ENCODE data around the gene SPATA22. TPM values are rescaled to one million over a fixed set of nuclear protein-coding genes. Genes with fewer than 3 reads are reported as not detected.
"Not testable (repeated sequence)": the region's sequence is repeated elsewhere in the genome, so short reads cannot be mapped to it uniquely, and the experiment has no call there.

SPATA22 gene
- total RNA-seq, 2 donors from 2014 or later, result not detected

DNA sequence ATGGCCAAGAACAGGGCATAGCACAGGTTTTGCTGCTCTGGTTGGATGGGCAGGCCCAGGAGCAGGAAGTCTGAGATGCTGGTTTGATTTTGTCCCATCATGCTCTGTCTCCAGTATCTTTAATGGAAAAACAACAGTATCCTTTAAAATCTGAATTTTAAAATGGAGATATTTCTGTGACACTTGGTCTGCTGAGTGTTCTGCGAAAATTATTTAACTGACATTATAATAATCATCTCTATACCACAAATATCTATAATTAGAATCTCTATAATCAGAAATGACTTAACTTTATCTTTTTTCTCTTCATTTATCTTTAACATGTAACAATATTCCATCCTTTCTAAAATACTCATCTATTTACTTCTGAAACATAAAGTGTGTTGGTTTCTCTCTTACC is 73.3 kb downstream of the SPATA22 start, which contains the start of gene OR1E1:
Gene OR1E1, minus strand, starts transcription at position 101 of the 400 bp plus-strand sequence. Its CDS starts 0 bp downstream, at position 101.
- H3K4me3 Mint-ChIP-seq, result no peak within 1 kb of the TSS
- no peaks in the 10 kb centered on the region for H3K4me1 Mint-ChIP-seq
- no peak within 1 kb of the TSS for H3K27ac ChIP-seq (ENCODE audit: low read depth, low read length)
- H3K9ac ChIP-seq (ENCODE audit: extremely low read depth, low read length, poor library complexity, severe bottlenecking), result no peak within 1 kb of the TSS
- H3K36me3 ChIP-seq (ENCODE audit: control insufficient read depth, insufficient read depth, low read length), result no peaks in the 10 kb centered on the region
- H3K27me3 Mint-ChIP-seq (ENCODE audit: insufficient read depth), result no peaks in the 10 kb centered on the region
- no peak within 1 kb of the TSS for H3K27ac Mint-ChIP-seq
- H3K4me3 ChIP-seq (ENCODE audit: low read length), result no peak within 1 kb of the TSS
- H3K9me3 ChIP-seq (ENCODE audit: control insufficient read depth, low read length), result peaks cover 15% of the 10 kb centered on the region
- H3K4me1 ChIP-seq (ENCODE audit: control insufficient read depth, insufficient read depth, low read length), result no peaks in the 10 kb centered on the region
- TF ChIP-seq CTCF (conservative IDR thresholded peaks at IDR 0.05), result no peak
- no peak for DNase-seq
- H3K27me3 ChIP-seq (ENCODE audit: control insufficient read depth, insufficient read depth, low read length, poor library complexity, severe bottlenecking), result no peaks in the 10 kb centered on the region
- no peaks in the 10 kb centered on the region for H3K36me3 Mint-ChIP-seq (ENCODE audit: low read depth)
- 40 to 63% methylated on average over 1 of the region's 1 CpG for whole genome bisulfite sequencing, 2 experiments (ENCODE audit: insufficient coverage in 1 of 2, insufficient read length in 1 of 2)
- H3K9me3 Mint-ChIP-seq, result peaks cover 62% of the 10 kb centered on the region

DNA sequence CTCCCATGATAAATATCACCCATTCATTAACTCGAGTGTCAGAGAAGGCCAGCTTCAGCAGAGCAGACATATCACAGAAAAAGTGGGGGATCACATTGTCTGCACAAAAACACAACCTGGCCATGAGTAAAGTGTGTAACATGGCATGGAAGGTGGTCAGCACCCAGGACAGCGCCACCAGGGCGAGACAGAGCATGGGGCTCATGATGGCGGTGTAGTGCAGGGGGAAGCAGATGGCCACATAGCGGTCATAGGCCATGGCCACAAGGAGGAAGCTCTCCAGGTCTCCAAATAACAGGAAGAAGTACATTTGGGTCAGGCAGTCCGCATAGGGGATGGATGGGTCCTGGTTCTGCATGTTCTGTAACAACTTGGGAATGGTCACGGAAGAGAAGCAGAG is 73.8 kb downstream of the SPATA22 start:
- not testable (repeated sequence) for H3K4me3 Mint-ChIP-seq; H3K27me3 ChIP-seq (ENCODE audit: control insufficient read depth, insufficient read depth, low read length, poor library complexity, severe bottlenecking); H3K4me3 ChIP-seq (ENCODE audit: low read length); H3K27ac ChIP-seq (ENCODE audit: low read depth, low read length); H3K27me3 Mint-ChIP-seq (ENCODE audit: insufficient read depth); H3K9ac ChIP-seq (ENCODE audit: extremely low read depth, low read length, poor library complexity, severe bottlenecking); H3K36me3 Mint-ChIP-seq (ENCODE audit: low read depth); H3K4me1 ChIP-seq (ENCODE audit: control insufficient read depth, insufficient read depth, low read length); H3K27ac Mint-ChIP-seq; H3K4me1 Mint-ChIP-seq; H3K36me3 ChIP-seq (ENCODE audit: control insufficient read depth, insufficient read depth, low read length)
- DNase-seq, result peak; percentile 83
- WGBS, 2 experiments (ENCODE audit: insufficient coverage in 1 of 2, insufficient read length in 1 of 2), result 20 to 57% methylated on average over 1 to 7 of the region's 7 CpGs
- peaks cover 17% of the 10 kb centered on the region for H3K9me3 ChIP-seq (ENCODE audit: control insufficient read depth, low read length)
- H3K9me3 Mint-ChIP-seq, result peaks cover 57% of the 10 kb centered on the region

Other genes with a start within 250 kb of the SPATA22 start
- not detected for gene OR3A1, start 173.5 kb downstream of the SPATA22 start, total RNA-seq
- gene OR3A2, start 85.5 kb downstream of the SPATA22 start, total RNA-seq, result not detected
- gene OR1E1, start 73.4 kb downstream of the SPATA22 start, total RNA-seq, result not detected
- not detected for gene OR3A3, start 60.4 kb downstream of the SPATA22 start, total RNA-seq
- gene OR1E2, start 38.0 kb downstream of the SPATA22 start, total RNA-seq, result not detected
- gene ASPA, start 4.2 kb upstream of the SPATA22 start, total RNA-seq, result not detected
- 10 to 100 TPM in 1 of 2 donors, 1 to 10 TPM in 1; 6.2 to 11.3 TPM for gene TRPV3, start 86.0 kb upstream of the SPATA22 start, total RNA-seq
- 1 to 10 TPM; 8.0 to 9.2 TPM for gene TRPV1, start 137.6 kb upstream of the SPATA22 start, total RNA-seq
- 10 to 100 TPM; 35.2 to 46.4 TPM for gene SHPK, start 164.4 kb upstream of the SPATA22 start, total RNA-seq
- 10 to 100 TPM; 17.2 to 18.8 TPM for gene CTNS, start 164.9 kb upstream of the SPATA22 start, total RNA-seq
- 10 to 100 TPM; 69.6 to 86.8 TPM for gene TAX1BP3, start 196.8 kb upstream of the SPATA22 start, total RNA-seq
- gene EMC6, start 197.0 kb upstream of the SPATA22 start, total RNA-seq, result 10 to 100 TPM; 59.4 to 69.5 TPM
- gene P2RX5, start 224.3 kb upstream of the SPATA22 start, total RNA-seq, result under 1 TPM; 0.46 to 0.57 TPM

Measured in endodermal cell (in vitro differentiated cells).